Stomach (tissue), 4 donors: Measurements from ENCODE around the gene KMT5B.

Experiments
- POLR2AphosphoS5 ChIP-seq, 3 donors: sonication (generic); formaldehyde crosslinking; IDR thresholded peaks; one replicate each; pipeline ENCODE4 v1.6.1; 2016; ENCODE audit warnings: antibody characterized with exemption in 3 of 3
- TF ChIP-seq, protein P1 (sequence below), 7 experiments: fragments of 450-650 bp in 4 of 7; fragments of 200-600 bp in 3 of 7; sonication (generic) in 3 of 7; IDR thresholded peaks; one replicate each; pipeline ENCODE4 v1.5.1; 2016 to 2019; ENCODE audit warnings: antibody characterized with exemption in 7 of 7, control low read depth in 2 of 7, mild to moderate bottlenecking in 1 of 7

GRCh38 chr11:68125164-68125563 is 87.9 kb downstream of the KMT5B start:
- TF ChIP-seq POLR2AphosphoS5 (IDR thresholded peaks at IDR 0.05) = no peak
- TF ChIP-seq, protein P1, sequence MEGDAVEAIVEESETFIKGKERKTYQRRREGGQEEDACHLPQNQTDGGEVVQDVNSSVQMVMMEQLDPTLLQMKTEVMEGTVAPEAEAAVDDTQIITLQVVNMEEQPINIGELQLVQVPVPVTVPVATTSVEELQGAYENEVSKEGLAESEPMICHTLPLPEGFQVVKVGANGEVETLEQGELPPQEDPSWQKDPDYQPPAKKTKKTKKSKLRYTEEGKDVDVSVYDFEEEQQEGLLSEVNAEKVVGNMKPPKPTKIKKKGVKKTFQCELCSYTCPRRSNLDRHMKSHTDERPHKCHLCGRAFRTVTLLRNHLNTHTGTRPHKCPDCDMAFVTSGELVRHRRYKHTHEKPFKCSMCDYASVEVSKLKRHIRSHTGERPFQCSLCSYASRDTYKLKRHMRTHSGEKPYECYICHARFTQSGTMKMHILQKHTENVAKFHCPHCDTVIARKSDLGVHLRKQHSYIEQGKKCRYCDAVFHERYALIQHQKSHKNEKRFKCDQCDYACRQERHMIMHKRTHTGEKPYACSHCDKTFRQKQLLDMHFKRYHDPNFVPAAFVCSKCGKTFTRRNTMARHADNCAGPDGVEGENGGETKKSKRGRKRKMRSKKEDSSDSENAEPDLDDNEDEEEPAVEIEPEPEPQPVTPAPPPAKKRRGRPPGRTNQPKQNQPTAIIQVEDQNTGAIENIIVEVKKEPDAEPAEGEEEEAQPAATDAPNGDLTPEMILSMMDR (IDR thresholded peaks at IDR 0.05) = no peak
